GM23338 (cell line): ENCODE results near the gene MAMLD1. TPM values are rescaled to one million over a fixed set of nuclear protein-coding genes. Genes with fewer than 3 reads are reported as not detected.

Source experiments
- ATAC-seq: fragments of 200-7000 bp; cut with Tn5 transposase; 3 replicates; pipeline ENCODE4 v1.9.1; 2020
- DNase-seq: peaks from one replicate; pipeline ENCODE4 v3.0.0-alpha.2; 2015; ENCODE audit warnings: low spot score
- H2AFZ ChIP-seq: fragments of 200-600 bp; sonication (generic); 2 replicates; pipeline ENCODE4 v1.8.0; 2016; ENCODE audit warnings: antibody characterized with exemption, mild to moderate bottlenecking, moderate library complexity
- H3F3A ChIP-seq: fragments of 200-600 bp; sonication (generic); replicated peaks from 2 replicates; pipeline ENCODE4 v1.8.0; 2017; ENCODE audit warnings: antibody characterized with exemption, mixed run types, low read depth
- H3K27ac ChIP-seq: fragments of 200-600 bp; sonication (generic); 2 replicates; pipeline ENCODE4 v1.6.1; 2016; ENCODE audit warnings: low read depth
- H3K27me3 ChIP-seq: fragments of 200-600 bp; sonication (generic); 2 replicates; pipeline ENCODE4 v1.8.0; 2016; ENCODE audit warnings: mild to moderate bottlenecking, mixed run types, moderate library complexity; ENCODE audit not compliant: insufficient read depth
- H3K36me3 ChIP-seq: fragments of 200-600 bp; sonication (generic); 2 replicates; pipeline ENCODE4 v1.8.0; 2016; ENCODE audit warnings: mild to moderate bottlenecking; ENCODE audit not compliant: insufficient read depth
- H3K4me1 ChIP-seq: fragments of 200-600 bp; sonication (generic); 2 replicates; pipeline ENCODE4 v1.8.0; 2016; ENCODE audit warnings: mild to moderate bottlenecking, moderate library complexity; ENCODE audit not compliant: insufficient read depth
- H3K4me2 ChIP-seq: fragments of 200-600 bp; sonication (generic); 2 replicates; pipeline ENCODE4 v1.7.1; 2017; ENCODE audit warnings: mixed run types
- H3K4me3 ChIP-seq: fragments of 200-600 bp; sonication (generic); 2 replicates; pipeline ENCODE4 v1.6.1; 2016; ENCODE audit warnings: mixed run types
- H3K79me2 ChIP-seq: fragments of 200-600 bp; sonication (generic); replicated peaks from 2 replicates; pipeline ENCODE4 v1.8.0; 2017; ENCODE audit warnings: mild to moderate bottlenecking; ENCODE audit not compliant: insufficient read depth
- H3K9me2 ChIP-seq: fragments of 200-600 bp; sonication (generic); 2 replicates; pipeline ENCODE4 v1.8.0; 2017; ENCODE audit not compliant: insufficient read depth
- H4K20me1 ChIP-seq: fragments of 200-600 bp; sonication (generic); replicated peaks from 2 replicates; pipeline ENCODE4 v1.8.0; 2017; ENCODE audit warnings: mild to moderate bottlenecking; ENCODE audit not compliant: insufficient read depth
- H3K27ac Mint-ChIP-seq: 2 replicates; pipeline ENCODE4 v1.8.0; 2020; ENCODE audit warnings: inconsistent platforms, mild to moderate bottlenecking, moderate library complexity, mixed read lengths
- H3K27me3 Mint-ChIP-seq: 3 replicates; pipeline ENCODE4 v1.8.0; 2022; ENCODE audit warnings: low read depth, mild to moderate bottlenecking, moderate library complexity, mixed read lengths, inconsistent platforms; ENCODE audit not compliant: insufficient read depth, poor library complexity
- H3K36me3 Mint-ChIP-seq: 3 replicates; pipeline ENCODE4 v1.8.0; 2021; ENCODE audit warnings: low read depth, mild to moderate bottlenecking, inconsistent platforms, moderate library complexity, mixed read lengths
- H3K4me1 Mint-ChIP-seq: 3 replicates; pipeline ENCODE4 v1.8.0; 2020; ENCODE audit warnings: mild to moderate bottlenecking, inconsistent platforms, mixed read lengths
- H3K4me3 Mint-ChIP-seq: 3 replicates; pipeline ENCODE4 v1.8.0; 2021; ENCODE audit warnings: moderate library complexity, mild to moderate bottlenecking, inconsistent platforms, mixed read lengths
- H3K9me3 Mint-ChIP-seq: 3 replicates; pipeline ENCODE4 v1.8.0; 2020; ENCODE audit warnings: moderate library complexity, mild to moderate bottlenecking, inconsistent platforms, mixed read lengths
- CREB1 ChIP-seq: fragments of 250-450 bp; sonication (Bioruptor Pico); IDR thresholded peaks from 2 replicates; pipeline ENCODE4 v1.5.0; 2020; ENCODE audit warnings: low read depth, mild to moderate bottlenecking, moderate library complexity
- EZH2phosphoT487 ChIP-seq: fragments of 200-600 bp; sonication (generic); IDR thresholded peaks from one replicate; pipeline ENCODE4 v1.8.1; 2018; ENCODE audit warnings: antibody characterized with exemption; ENCODE audit not compliant: unreplicated experiment
- JUNB ChIP-seq: IDR thresholded peaks from one replicate; pipeline ENCODE4 v1.6.1; 2016; ENCODE audit warnings: antibody characterized with exemption; ENCODE audit not compliant: unreplicated experiment
- NANOG ChIP-seq: IDR thresholded peaks from 2 replicates; pipeline ENCODE4 v1.6.1; 2016; ENCODE audit warnings: antibody characterized with exemption, borderline replicate concordance
- POLR2AphosphoS5 ChIP-seq: IDR thresholded peaks from 2 replicates; pipeline ENCODE4 v1.6.1; 2016; ENCODE audit warnings: antibody characterized with exemption, low read depth
- ZNF114 ChIP-seq: fragments of 250-450 bp; sonication (Bioruptor Pico); IDR thresholded peaks from 2 replicates; pipeline ENCODE4 v1.5.0; 2020; ENCODE audit warnings: mild to moderate bottlenecking, moderate library complexity
- ZNF331 ChIP-seq: fragments of 250-450 bp; sonication (Bioruptor Pico); IDR thresholded peaks from 2 replicates; pipeline ENCODE4 v1.5.0; 2020; ENCODE audit warnings: low read depth, mild to moderate bottlenecking, moderate library complexity
- polyA plus RNA-seq: library from polyadenylated mRNA; unstranded; fragments of >200 nt; fragmentation: Nextera tagmentation; extraction: Ambion mirVana; gene quantifications from 2 replicates; pipeline ENCODE4 v1.2.1, GENCODE V29; 2016
- total RNA-seq: library from RNA; depleted of rRNA; stranded (reverse); fragments of >200 nt; shearing (Covaris generic); gene quantifications from 2 replicates; pipeline ENCODE4 v1.2.3, GENCODE V29; 2014
- TF ChIP-seq, protein P1 (sequence below): fragments of 250-450 bp; sonication (Bioruptor Pico); IDR thresholded peaks from 2 replicates; pipeline ENCODE4 v1.5.0; 2020; ENCODE audit warnings: mild to moderate bottlenecking, moderate library complexity
- TF ChIP-seq, protein P2 (sequence below), 2 experiments: fragments of 200-600 bp in 1 of 2; sonication (generic) in 1 of 2; conservative IDR thresholded peaks; 2 replicates each; pipeline versions ENCODE4 v1.5.1 to v1.6.1; 2016 to 2017; ENCODE audit warnings: antibody characterized with exemption in 2 of 2, low read depth in 2 of 2, mild to moderate bottlenecking in 2 of 2, moderate library complexity in 1 of 2

The MAMLD1 gene
- total and polyA plus RNA-seq, 2 experiments from 2014 or later, result 0.13 to 0.21 TPM

DNA sequence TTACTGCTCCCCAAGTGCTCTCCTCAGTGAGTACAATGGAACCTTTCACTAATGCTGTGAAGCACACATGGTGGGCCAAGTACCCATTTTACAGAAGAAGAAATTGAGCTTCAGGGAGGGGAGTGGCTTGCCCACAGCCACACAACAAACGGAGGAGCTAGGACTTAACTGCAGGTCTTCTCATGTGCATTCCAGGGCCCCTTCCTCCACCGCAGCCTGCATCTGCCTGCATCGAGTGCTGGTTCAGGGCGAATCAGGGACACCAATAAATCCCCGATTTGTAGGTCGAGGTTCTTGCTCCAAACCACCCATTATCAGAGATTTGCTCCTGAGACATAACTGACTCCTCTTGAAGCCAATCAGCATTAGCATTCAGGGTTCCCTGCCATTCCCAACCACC is 100.9 kb downstream of the MAMLD1 start (continued):
- TF ChIP-seq, protein P1, sequence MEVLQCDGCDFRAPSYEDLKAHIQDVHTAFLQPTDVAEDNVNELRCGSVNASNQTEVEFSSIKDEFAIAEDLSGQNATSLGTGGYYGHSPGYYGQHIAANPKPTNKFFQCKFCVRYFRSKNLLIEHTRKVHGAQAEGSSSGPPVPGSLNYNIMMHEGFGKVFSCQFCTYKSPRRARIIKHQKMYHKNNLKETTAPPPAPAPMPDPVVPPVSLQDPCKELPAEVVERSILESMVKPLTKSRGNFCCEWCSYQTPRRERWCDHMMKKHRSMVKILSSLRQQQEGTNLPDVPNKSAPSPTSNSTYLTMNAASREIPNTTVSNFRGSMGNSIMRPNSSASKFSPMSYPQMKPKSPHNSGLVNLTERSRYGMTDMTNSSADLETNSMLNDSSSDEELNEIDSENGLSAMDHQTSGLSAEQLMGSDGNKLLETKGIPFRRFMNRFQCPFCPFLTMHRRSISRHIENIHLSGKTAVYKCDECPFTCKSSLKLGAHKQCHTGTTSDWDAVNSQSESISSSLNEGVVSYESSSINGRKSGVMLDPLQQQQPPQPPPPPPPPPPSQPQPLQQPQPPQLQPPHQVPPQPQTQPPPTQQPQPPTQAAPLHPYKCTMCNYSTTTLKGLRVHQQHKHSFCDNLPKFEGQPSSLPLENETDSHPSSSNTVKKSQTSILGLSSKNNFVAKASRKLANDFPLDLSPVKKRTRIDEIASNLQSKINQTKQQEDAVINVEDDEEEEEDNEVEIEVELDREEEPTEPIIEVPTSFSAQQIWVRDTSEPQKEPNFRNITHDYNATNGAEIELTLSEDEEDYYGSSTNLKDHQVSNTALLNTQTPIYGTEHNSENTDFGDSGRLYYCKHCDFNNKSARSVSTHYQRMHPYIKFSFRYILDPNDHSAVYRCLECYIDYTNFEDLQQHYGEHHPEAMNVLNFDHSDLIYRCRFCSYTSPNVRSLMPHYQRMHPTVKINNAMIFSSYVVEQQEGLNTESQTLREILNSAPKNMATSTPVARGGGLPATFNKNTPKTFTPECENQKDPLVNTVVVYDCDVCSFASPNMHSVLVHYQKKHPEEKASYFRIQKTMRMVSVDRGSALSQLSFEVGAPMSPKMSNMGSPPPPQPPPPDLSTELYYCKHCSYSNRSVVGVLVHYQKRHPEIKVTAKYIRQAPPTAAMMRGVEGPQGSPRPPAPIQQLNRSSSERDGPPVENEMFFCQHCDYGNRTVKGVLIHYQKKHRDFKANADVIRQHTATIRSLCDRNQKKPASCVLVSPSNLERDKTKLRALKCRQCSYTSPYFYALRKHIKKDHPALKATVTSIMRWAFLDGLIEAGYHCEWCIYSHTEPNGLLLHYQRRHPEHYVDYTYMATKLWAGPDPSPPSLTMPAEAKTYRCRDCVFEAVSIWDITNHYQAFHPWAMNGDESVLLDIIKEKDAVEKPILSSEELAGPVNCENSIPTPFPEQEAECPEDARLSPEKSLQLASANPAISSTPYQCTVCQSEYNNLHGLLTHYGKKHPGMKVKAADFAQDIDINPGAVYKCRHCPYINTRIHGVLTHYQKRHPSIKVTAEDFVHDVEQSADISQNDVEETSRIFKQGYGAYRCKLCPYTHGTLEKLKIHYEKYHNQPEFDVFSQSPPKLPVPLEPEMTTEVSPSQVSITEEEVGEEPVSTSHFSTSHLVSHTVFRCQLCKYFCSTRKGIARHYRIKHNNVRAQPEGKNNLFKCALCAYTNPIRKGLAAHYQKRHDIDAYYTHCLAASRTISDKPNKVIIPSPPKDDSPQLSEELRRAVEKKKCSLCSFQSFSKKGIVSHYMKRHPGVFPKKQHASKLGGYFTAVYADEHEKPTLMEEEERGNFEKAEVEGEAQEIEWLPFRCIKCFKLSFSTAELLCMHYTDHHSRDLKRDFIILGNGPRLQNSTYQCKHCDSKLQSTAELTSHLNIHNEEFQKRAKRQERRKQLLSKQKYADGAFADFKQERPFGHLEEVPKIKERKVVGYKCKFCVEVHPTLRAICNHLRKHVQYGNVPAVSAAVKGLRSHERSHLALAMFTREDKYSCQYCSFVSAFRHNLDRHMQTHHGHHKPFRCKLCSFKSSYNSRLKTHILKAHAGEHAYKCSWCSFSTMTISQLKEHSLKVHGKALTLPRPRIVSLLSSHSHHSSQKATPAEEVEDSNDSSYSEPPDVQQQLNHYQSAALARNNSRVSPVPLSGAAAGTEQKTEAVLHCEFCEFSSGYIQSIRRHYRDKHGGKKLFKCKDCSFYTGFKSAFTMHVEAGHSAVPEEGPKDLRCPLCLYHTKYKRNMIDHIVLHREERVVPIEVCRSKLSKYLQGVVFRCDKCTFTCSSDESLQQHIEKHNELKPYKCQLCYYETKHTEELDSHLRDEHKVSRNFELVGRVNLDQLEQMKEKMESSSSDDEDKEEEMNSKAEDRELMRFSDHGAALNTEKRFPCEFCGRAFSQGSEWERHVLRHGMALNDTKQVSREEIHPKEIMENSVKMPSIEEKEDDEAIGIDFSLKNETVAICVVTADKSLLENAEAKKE, result no peak

DNA sequence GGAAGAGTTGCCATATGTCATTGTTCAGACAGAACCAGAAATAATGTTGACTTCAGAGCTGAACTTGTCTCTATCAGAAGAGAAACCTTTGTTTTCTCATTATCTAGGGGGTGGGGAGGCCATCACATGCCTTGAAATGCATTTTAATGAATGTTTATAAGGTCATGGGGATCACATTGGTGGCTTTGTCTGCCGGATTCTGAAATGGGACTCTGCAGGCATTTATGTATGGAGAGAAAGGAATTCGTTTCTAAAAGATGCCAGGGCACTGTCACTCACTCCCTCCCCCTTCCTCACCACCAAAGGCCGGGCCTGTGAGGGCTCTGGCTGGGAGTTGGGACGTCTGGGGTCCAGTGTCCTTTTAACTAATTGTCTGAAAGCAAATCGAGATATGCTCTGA is 102.2 kb downstream of the MAMLD1 start:
- Mint-ChIP-seq H3K9me3 (no peaks in the 10 kb centered on the region), H3K36me3 (no peaks in the 10 kb centered on the region), H3K4me1 (no peaks in the 10 kb centered on the region), H3K27ac (no peak overlapping the region), H3K27me3 (peaks cover 3% of the 10 kb centered on the region), H3K4me3 (no peak overlapping the region)
- Histone ChIP-seq H3K27me3 (no peaks in the 10 kb centered on the region), H3K4me1 (no peaks in the 10 kb centered on the region), H3K4me2 (no peak overlapping the region), H2AFZ (no peak overlapping the region), H3K36me3 (no peaks in the 10 kb centered on the region), H4K20me1 (no peaks in the 10 kb centered on the region), H3F3A (no peaks in the 10 kb centered on the region), H3K79me2 (no peaks in the 10 kb centered on the region), H3K27ac (no peak overlapping the region), H3K9me2 (no peaks in the 10 kb centered on the region), H3K4me3 (no peak overlapping the region)
- DNase-seq (no peak), ATAC-seq (no peak)
- TF ChIP-seq ZNF114 (CRISPR knock-in tag) (no peak), NANOG (no peak), POLR2AphosphoS5 (no peak), EZH2phosphoT487 (no peak), ZNF331 (CRISPR knock-in tag) (no peak), JUNB (no peak), CREB1 (CRISPR knock-in tag) (no peak)
- TF ChIP-seq, protein P2, sequence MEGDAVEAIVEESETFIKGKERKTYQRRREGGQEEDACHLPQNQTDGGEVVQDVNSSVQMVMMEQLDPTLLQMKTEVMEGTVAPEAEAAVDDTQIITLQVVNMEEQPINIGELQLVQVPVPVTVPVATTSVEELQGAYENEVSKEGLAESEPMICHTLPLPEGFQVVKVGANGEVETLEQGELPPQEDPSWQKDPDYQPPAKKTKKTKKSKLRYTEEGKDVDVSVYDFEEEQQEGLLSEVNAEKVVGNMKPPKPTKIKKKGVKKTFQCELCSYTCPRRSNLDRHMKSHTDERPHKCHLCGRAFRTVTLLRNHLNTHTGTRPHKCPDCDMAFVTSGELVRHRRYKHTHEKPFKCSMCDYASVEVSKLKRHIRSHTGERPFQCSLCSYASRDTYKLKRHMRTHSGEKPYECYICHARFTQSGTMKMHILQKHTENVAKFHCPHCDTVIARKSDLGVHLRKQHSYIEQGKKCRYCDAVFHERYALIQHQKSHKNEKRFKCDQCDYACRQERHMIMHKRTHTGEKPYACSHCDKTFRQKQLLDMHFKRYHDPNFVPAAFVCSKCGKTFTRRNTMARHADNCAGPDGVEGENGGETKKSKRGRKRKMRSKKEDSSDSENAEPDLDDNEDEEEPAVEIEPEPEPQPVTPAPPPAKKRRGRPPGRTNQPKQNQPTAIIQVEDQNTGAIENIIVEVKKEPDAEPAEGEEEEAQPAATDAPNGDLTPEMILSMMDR (conservative IDR thresholded peaks at IDR 0.05; ENCODE audit: low read depth in 2 of 2), result no peak
- TF ChIP-seq, protein P1, result no peak
